ENCODE results near the gene RNF215. TPM values are rescaled to one million over a fixed set of nuclear protein-coding genes. Genes with fewer than 3 reads are reported as not detected.

RNF215 gene
- total and polyA plus RNA-seq, 2 of the 13 experiments (the other 11 are each of a cell fraction or from before 2014, with no cell fraction given), result 5.3 to 6.1 TPM

GRCh38 chr22:30356449-30357235, 30.6 kb downstream of the RNF215 start, which contains the start of the genes CCDC157 and SF3A1 (continued):
- TF ChIP-seq, protein P1, sequence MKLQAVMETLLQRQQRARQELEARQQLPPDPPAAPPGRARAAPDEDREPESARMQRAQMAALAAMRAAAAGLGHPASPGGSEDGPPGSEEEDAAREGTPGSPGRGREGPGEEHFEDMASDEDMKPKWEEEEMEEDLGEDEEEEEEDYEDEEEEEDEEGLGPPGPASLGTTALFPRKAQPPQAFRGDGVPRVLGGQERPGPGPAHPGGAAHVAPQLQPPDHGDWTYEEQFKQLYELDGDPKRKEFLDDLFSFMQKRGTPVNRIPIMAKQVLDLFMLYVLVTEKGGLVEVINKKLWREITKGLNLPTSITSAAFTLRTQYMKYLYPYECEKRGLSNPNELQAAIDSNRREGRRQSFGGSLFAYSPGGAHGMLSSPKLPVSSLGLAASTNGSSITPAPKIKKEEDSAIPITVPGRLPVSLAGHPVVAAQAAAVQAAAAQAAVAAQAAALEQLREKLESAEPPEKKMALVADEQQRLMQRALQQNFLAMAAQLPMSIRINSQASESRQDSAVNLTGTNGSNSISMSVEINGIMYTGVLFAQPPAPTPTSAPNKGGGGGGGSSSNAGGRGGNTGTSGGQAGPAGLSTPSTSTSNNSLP (IDR thresholded peaks at IDR 0.05; ENCODE audit: low read depth, low read length), result no peak
- TF ChIP-seq KLF15 (CRISPR knock-in tag; IDR thresholded peaks at IDR 0.05; ENCODE audit: borderline replicate concordance) (peak; percentile 59; the same call in 1 of the 2 replicates), TARDBP (CRISPR knock-in tag; IDR thresholded peaks at IDR 0.05) (peak; percentile 71), MATR3 (CRISPR knock-in tag; IDR thresholded peaks at IDR 0.05) (no peak), IRX3 (CRISPR knock-in tag; IDR thresholded peaks at IDR 0.05; ENCODE audit: borderline replicate concordance, low read depth) (peak; percentile 88), SIN3A (IDR thresholded peaks at IDR 0.05; ENCODE audit: borderline replicate concordance, low read depth, low read length) (peak; percentile 91; the same call in 1 of the 2 replicates), MED13 (CRISPR knock-in tag; IDR thresholded peaks at IDR 0.05) (peak; percentile 80), MAZ (IDR thresholded peaks at IDR 0.05; ENCODE audit: borderline replicate concordance, low read depth, low read length) (peak; percentile 66; the same call in 1 of the 2 replicates), MAZ (CRISPR knock-in tag; IDR thresholded peaks at IDR 0.05; ENCODE audit: low read depth) (peak; percentile 96), ZNF20 (CRISPR knock-in tag; IDR thresholded peaks at IDR 0.05) (0 out of 2 replicates have a peak, but pooled peaks have one; percentile 77), PLRG1 (conservative IDR thresholded peaks at IDR 0.05) (no peak), SOX5 (CRISPR knock-in tag; IDR thresholded peaks at IDR 0.05; ENCODE audit: borderline replicate concordance) (no peak), RAD21 (CRISPR knock-in tag; IDR thresholded peaks at IDR 0.05) (no peak), ZFP82 (CRISPR knock-in tag; IDR thresholded peaks at IDR 0.05; ENCODE audit: borderline replicate concordance) (peak; percentile 93; the same call in 1 of the 2 replicates), TBX3 (IDR thresholded peaks at IDR 0.05; ENCODE audit: borderline replicate concordance) (no peak), TIGD3 (CRISPR knock-in tag; IDR thresholded peaks at IDR 0.05; ENCODE audit: borderline replicate concordance) (no peak)
- TF ChIP-seq, protein P2, sequence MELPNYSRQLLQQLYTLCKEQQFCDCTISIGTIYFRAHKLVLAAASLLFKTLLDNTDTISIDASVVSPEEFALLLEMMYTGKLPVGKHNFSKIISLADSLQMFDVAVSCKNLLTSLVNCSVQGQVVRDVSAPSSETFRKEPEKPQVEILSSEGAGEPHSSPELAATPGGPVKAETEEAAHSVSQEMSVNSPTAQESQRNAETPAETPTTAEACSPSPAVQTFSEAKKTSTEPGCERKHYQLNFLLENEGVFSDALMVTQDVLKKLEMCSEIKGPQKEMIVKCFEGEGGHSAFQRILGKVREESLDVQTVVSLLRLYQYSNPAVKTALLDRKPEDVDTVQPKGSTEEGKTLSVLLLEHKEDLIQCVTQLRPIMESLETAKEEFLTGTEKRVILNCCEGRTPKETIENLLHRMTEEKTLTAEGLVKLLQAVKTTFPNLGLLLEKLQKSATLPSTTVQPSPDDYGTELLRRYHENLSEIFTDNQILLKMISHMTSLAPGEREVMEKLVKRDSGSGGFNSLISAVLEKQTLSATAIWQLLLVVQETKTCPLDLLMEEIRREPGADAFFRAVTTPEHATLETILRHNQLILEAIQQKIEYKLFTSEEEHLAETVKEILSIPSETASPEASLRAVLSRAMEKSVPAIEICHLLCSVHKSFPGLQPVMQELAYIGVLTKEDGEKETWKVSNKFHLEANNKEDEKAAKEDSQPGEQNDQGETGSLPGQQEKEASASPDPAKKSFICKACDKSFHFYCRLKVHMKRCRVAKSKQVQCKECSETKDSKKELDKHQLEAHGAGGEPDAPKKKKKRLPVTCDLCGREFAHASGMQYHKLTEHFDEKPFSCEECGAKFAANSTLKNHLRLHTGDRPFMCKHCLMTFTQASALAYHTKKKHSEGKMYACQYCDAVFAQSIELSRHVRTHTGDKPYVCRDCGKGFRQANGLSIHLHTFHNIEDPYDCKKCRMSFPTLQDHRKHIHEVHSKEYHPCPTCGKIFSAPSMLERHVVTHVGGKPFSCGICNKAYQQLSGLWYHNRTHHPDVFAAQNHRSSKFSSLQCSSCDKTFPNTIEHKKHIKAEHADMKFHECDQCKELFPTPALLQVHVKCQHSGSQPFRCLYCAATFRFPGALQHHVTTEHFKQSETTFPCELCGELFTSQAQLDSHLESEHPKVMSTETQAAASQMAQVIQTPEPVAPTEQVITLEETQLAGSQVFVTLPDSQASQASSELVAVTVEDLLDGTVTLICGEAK (IDR thresholded peaks at IDR 0.05), result no peak; the same call in 1 of the 2 replicates
- TF ChIP-seq, protein P2 (CRISPR knock-in tag; IDR thresholded peaks at IDR 0.05), result peak; percentile 85
